Measurements from ENCODE around the gene CNKSR1.

The CNKSR1 gene

GRCh38 chr1:26184883-26185282 is 7.6 kb downstream of the CNKSR1 start:
- no peak for DNase-seq

DNA sequence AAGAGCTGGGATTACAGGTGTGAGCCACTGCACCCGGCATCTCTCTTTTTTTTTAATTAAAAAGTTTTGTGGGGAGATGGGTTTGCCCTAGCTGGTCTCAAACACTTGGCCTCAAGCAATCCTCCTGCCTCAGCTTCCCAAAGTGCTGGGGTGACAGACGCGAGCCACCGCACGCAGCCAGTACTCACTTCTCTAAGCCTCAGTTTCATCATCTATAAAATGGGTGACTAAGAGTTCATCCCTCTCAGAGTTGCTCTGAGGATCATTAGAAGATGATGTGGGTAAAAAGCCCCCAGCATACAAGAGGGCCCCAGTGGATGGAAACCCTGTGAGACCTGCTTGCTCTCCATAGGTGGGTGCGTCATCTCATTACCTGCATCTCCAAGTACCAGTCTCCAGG is 10.6 kb downstream of the CNKSR1 start:
- DNase-seq = no peak

GRCh38 chr1:26188477-26188876 is 11.2 kb downstream of the CNKSR1 start:
- no peak for DNase-seq

- no peak for DNase-seq
These were observed 12.0 kb downstream of the CNKSR1 start for GRCh38 chr1:26189331-26189730.

DNA sequence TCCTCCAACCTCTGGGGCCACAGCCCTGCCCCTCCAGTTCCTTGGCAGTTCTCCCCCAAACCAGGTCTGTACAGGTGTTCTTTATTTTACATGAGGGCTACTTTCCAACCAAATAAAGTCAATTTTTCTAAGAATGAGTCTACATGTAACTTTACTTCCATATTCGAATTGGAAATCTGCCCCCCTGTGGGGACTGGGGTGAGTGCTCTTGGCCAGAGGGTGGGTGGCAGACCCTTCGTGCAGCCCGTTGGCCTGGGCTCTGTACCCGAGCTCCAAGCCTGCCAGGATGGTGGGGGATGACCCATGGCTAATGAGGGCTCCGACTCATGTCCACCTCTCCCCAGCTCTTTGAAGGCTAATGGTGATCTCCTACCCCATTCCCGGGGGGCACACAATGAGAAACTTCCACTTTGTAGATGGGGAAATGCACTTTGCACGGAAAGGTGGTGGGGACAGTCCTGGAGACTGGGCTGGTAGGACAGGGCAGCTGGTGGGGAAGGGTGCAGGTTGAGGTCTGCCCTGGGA is 12.5 kb downstream of the CNKSR1 start:
- DNase-seq = peak; percentile 21

- DNase-seq = peak; percentile 59
These were observed 13.2 kb downstream of the CNKSR1 start, which contains the start of gene CATSPER4 for GRCh38 chr1:26190373-26190987. TSS of gene CATSPER4 (plus strand) at chr1:26190602. CDS start at chr1:26190628, 26 bp downstream.

DNA sequence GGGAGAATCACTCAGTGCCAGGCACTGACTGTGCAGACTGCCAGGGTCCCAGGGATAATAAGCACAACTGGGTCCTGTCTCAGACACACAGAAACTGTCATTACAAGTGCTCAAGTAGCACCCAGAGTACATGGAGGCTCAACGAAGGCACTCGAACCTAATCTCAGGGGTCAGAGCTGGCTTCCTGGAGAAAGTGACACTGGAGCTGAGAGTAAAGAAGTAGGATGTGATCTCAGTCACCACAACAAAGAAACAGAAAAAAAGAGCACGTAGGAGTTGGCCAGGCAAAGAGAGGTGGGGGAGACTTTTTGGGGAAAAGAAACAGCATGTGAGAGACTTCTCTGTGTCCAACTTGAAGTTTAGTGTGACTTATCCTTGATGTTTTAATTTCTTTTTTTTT is 14.4 kb downstream of the CNKSR1 start:
- DNase-seq = no peak

GRCh38 chr1:26195805-26196204 is 18.5 kb downstream of the CNKSR1 start:
- no peak for DNase-seq

GRCh38 chr1:26197301-26197700 is 20.0 kb downstream of the CNKSR1 start:
- no peak for DNase-seq

GRCh38 chr1:26197813-26198212 is 20.5 kb downstream of the CNKSR1 start:
- DNase-seq = no peak

GRCh38 chr1:26200413-26200812 is 23.1 kb downstream of the CNKSR1 start:
- DNase-seq = no peak

GRCh38 chr1:26203642-26204318 is 26.5 kb downstream of the CNKSR1 start:
- DNase-seq = no peak

GRCh38 chr1:26210147-26210870 is 33.0 kb downstream of the CNKSR1 start:
- DNase-seq = no peak

GRCh38 chr1:26212726-26213125 is 35.4 kb downstream of the CNKSR1 start:
- no peak for DNase-seq

DNA sequence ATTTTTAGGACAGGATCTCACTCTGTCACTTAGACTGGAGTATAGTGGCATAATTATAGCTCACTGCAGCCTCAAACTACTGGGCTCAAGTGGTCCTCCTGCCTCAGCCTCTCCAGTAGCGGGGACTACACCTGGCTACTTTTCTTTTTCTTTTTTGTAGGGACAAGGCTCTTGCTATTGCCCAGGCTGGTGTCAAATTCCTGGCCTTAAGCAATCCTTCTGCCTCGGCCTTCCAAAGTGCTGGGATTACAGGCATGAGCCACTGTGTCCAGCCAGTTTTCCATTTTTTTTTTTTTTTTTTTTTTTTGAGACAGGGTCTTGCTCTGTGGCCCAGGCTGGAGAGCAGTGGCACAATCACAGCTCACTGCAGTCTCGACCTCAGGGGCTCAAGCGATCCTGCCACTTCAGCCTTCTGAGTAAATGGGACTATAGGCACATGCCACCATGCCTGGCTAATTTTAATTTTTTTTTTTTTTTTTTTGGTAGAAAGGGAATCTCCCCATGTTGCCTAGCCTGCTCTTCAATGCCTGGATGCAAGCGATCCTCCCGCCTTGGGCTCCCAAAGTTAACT is 36.1 kb downstream of the CNKSR1 start:
- DNase-seq = no peak

DNA sequence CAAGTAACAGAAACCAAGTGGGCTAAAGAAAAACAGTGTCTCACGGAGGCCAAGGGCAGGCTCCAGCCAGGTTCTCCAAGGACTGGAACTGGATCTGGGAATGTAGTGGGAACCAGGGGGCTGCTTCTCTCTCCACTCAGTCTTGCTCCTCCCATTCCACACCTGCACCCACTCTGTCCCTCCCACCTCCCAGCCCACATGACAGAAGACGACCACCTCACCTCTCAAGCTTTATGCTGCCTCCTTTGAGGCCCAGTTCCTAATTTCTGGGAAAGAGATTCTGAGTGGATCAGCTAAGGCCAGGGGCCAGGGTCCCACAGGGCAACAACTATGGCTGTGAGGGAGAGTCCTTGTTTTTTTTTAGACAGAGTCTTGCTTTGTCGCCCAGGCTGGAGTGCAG is 38.0 kb downstream of the CNKSR1 start:
- no peak for DNase-seq

GRCh38 chr1:26218906-26219494 is 41.7 kb downstream of the CNKSR1 start:
- DNase-seq = no peak

- DNase-seq = no peak
These were observed 43.1 kb downstream of the CNKSR1 start for GRCh38 chr1:26220199-26220912.

DNA sequence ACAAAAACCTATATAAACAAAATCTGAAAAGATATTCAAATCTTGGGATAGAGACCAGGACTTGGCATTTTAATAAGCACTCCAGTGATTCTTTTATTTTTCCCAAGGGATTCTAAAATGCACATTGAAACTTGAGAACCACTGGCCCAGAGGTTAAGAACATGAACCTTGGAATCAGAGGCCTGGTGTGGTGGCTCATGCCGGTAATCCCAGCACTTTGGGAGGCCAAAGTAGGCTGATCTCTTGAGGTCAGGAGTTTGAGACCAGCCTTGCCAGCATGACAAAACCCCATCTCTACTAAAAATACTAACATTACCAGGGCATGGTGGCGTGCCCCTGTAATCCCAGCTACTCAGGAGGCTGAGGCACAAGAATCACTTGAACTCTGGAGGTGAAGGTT is 43.8 kb downstream of the CNKSR1 start:
- no peak for DNase-seq

DNA sequence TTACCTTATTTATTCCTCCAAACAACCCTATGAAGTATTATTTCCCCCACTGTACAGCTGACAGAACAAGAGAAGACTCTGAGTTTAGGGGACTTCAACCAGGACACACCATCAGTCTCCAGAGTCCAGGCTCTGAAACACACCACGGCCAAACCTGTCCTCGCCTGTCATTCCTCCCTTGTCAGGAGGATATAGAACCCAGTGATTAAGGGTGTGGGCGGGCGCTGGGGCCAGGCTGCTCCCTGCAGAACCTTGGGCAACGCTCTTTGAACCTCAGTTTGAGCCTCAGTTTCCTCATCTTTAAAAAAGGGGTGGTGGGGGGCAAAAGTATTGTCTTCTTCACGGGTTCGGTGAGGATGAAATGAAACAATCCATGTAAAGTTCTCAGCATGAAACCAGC is 47.3 kb downstream of the CNKSR1 start:
- no peak for DNase-seq

DNA sequence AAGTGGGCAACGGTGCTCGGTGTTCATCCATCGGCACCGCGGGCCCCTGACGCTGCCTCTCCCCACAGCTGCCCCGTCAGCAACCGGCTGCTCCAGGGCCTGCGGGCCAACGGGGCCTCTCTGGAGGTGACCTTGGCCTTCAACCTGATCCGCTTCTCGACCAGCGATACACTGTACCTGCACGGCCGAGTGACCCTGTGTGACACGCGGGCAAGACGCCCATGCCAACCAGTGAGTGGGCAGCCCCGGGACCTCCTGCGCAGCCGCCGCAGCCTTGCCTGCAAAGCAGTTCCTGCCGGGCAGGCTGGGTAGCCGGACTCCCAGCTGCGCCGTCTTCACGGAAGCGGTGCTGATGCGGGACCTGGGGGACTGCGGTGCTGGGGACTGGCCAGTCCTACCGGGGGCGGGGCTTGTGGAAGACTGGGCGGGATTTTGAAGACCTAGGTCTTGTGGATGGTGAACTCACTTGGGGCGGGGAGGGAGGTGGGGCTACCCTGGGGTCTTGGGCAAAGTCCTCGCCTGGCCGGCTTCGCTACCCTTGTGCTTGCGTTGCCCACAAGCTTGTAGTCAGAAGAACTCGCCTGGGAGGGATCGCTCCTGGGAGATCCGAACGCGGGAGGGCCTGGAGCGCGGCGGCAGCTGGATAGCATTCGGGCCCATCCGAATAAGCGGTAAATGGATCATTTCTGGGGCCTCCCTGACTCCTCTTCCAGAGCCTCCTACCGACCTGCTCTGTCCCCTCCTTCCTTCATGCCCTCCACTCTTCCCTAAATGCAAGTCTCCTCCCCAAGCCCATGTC is 47.9 kb downstream of the CNKSR1 start:
- no peak for DNase-seq

DNA sequence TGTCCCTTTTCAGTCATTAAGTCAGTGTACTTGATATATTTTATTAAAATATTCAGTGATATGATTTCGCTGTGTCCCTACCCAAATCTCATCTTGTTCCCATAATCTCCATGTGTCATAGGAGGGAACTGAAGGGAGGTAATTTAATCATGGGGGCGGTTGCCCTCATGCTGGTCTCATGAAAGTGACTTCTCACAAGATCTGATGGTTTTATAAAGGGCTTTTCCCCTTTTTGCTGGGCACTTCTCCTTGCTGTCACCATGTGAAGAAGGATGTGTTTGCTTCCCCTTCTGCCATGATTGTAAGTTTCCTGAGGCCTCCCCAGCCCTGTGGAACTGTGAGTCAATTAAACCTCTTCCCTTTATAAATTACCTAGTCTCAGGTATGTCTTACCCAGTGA is 53.4 kb downstream of the CNKSR1 start:
- peak; percentile 7 for DNase-seq

Measured in OCI-M1 (cell line).